Cardiac septum (tissue), 1 donor: Measurements from ENCODE around the gene TPCN2. TPM values are rescaled to one million over a fixed set of nuclear protein-coding genes. Genes with fewer than 3 reads are reported as not detected.
A peak's percentile ranks its signal among the peaks of the same experiment; 100 is the strongest.
"Not testable (repeated sequence)": the region's sequence is repeated elsewhere in the genome, so short reads cannot be mapped to it uniquely, and the experiment has no call there.

Source experiments
- DNase-seq: peaks from one replicate; pipeline ENCODE4 v3.0.0-alpha.2; 2020; ENCODE audit warnings: low spot score
- intact Hi-C: fragments of 100-400 bp; cut with DNase I; formaldehyde crosslinking; loops from one replicate; pipeline ENCODE4 v1.14.0; 2022
- total RNA-seq: library from RNA; stranded (reverse); fragmentation: NEBNext Ultra II Directional; extraction: Animal tissue kit (Norgen Biotek cat#: 25700); gene quantifications from one replicate; pipeline ENCODE4 v1.2.1, GENCODE V29; 2021
- donor health status: DM: no; HTN: no; CAD: no.

Gene TPCN2
- total RNA-seq, 1 donor from 2014 or later, result 12.5 TPM

- no peak for DNase-seq
- intact Hi-C loops, result loop anchor here (10.0 kb wide), 1 partner anchor 294 kb away; no protein-coding TSS in a partner anchor
Measured at GRCh38 chr11:69131121-69131566, 82.4 kb downstream of the TPCN2 start.

- no peak for DNase-seq
- intact Hi-C loops, result loop anchor here (10.0 kb wide), 1 partner anchor 293 kb away; no protein-coding TSS in a partner anchor
Measured at GRCh38 chr11:69131644-69132300, 83.0 kb downstream of the TPCN2 start.

- no peak for DNase-seq
- intact Hi-C loops, result loop anchor here (10.0 kb wide), 1 partner anchor 293 kb away; no protein-coding TSS in a partner anchor
Measured at GRCh38 chr11:69132301-69132670, 83.6 kb downstream of the TPCN2 start.

- DNase-seq, result no peak
- intact Hi-C loops, result loop anchor here (10.0 kb wide), 1 partner anchor 292 kb away; no protein-coding TSS in a partner anchor
Measured at GRCh38 chr11:69133251-69133650, 84.5 kb downstream of the TPCN2 start.

- DNase-seq, result not testable (repeated sequence)
- intact Hi-C loops, result loop anchor here (10.0 kb wide), 1 partner anchor 291 kb away; no protein-coding TSS in a partner anchor
Measured at GRCh38 chr11:69134182-69134581, 85.5 kb downstream of the TPCN2 start.

- no peak for DNase-seq
- intact Hi-C loops, result loop anchor here (10.0 kb wide), 1 partner anchor 290 kb away; no protein-coding TSS in a partner anchor
Measured at GRCh38 chr11:69134957-69135356, 86.2 kb downstream of the TPCN2 start.

GRCh38 chr11:69135420-69136363, 87.0 kb downstream of the TPCN2 start:
- no peak for DNase-seq
- intact Hi-C loops, result loop anchor here (10.0 kb wide), 1 partner anchor 289 kb away; no protein-coding TSS in a partner anchor

- DNase-seq, result peak; percentile 70
Measured at GRCh38 chr11:69136471-69136870, 87.7 kb downstream of the TPCN2 start.

GRCh38 chr11:69137151-69137844, 88.6 kb downstream of the TPCN2 start:
- no peak for DNase-seq
- intact Hi-C loops, result loop anchor here (10.0 kb wide), 1 partner anchor 288 kb away; no protein-coding TSS in a partner anchor

More at GRCh38 chr11:69136471-69136870, 87.7 kb downstream of the TPCN2 start:
- intact Hi-C loops, result loop anchor here (10.0 kb wide), 1 partner anchor 288 kb away; no protein-coding TSS in a partner anchor

GRCh38 chr11:69138265-69138664, 89.5 kb downstream of the TPCN2 start:
- DNase-seq, result no peak
- intact Hi-C loops, result loop anchor here (10.0 kb wide), 1 partner anchor 287 kb away; no protein-coding TSS in a partner anchor

GRCh38 chr11:69140161-69140560, 91.4 kb downstream of the TPCN2 start:
- DNase-seq, intact Hi-C loops: not testable (repeated sequence)

- intact Hi-C loops, result no loop called here
Measured at GRCh38 chr11:69140635-69141034, 91.9 kb downstream of the TPCN2 start.

GRCh38 chr11:69141742-69142141, 93.0 kb downstream of the TPCN2 start:
- intact Hi-C loops, result no loop called here
- DNase-seq, result no peak

More at GRCh38 chr11:69140635-69141034, 91.9 kb downstream of the TPCN2 start:
- no peak for DNase-seq

- intact Hi-C loops, result no loop called here
- no peak for DNase-seq
Measured at GRCh38 chr11:69142895-69143294, 94.2 kb downstream of the TPCN2 start.

- intact Hi-C loops, result no loop called here
- no peak for DNase-seq
Measured at GRCh38 chr11:69144316-69145049, 95.8 kb downstream of the TPCN2 start.

- DNase-seq, result no peak
- intact Hi-C loops, result no loop called here
Measured at GRCh38 chr11:69145050-69145380, 96.3 kb downstream of the TPCN2 start.

GRCh38 chr11:69148377-69148762, 99.6 kb downstream of the TPCN2 start:
- intact Hi-C loops, result no loop called here
- no peak for DNase-seq

GRCh38 chr11:69148806-69149205, 100.1 kb downstream of the TPCN2 start:
- DNase-seq, result no peak

More at GRCh38 chr11:69148806-69149205, 100.1 kb downstream of the TPCN2 start:
- intact Hi-C loops, result no loop called here
